Trophoblast cell (in vitro differentiated cells and primary cell): ENCODE measurements around the gene MESP1.

Source experiments
- DNase-seq, 2 donors: peaks; one replicate each; pipeline ENCODE4 v3.0.0-alpha.2; 2016
- H2AFZ ChIP-seq: 2 replicates; pipeline ENCODE4 v1.6.1; 2013; ENCODE audit warnings: low read length, moderate library complexity, mild to moderate bottlenecking; ENCODE audit not compliant: insufficient read depth, poor library complexity
- H2AK5ac ChIP-seq: 2 replicates; pipeline ENCODE4 v1.6.1; 2013; ENCODE audit warnings: mild to moderate bottlenecking, low read length
- H2BK120ac ChIP-seq: 2 replicates; pipeline ENCODE4 v1.6.1; 2013; ENCODE audit warnings: low read length, mild to moderate bottlenecking, moderate library complexity; ENCODE audit not compliant: insufficient read depth, poor library complexity
- H2BK12ac ChIP-seq: 2 replicates; pipeline ENCODE4 v1.6.1; 2013; ENCODE audit warnings: mild to moderate bottlenecking, low read length, moderate library complexity
- H2BK5ac ChIP-seq: 2 replicates; pipeline ENCODE4 v1.6.1; 2013; ENCODE audit warnings: low read length, low read depth, moderate library complexity, mild to moderate bottlenecking; ENCODE audit not compliant: poor library complexity
- H3K14ac ChIP-seq: 2 replicates; pipeline ENCODE4 v1.6.1; 2013; ENCODE audit warnings: mild to moderate bottlenecking, low read length
- H3K18ac ChIP-seq: 2 replicates; pipeline ENCODE4 v1.6.1; 2013; ENCODE audit warnings: mild to moderate bottlenecking, low read length
- H3K23ac ChIP-seq: 2 replicates; pipeline ENCODE4 v1.6.1; 2013; ENCODE audit warnings: low read length
- H3K27ac ChIP-seq: 2 replicates; pipeline ENCODE4 v1.5.1; 2013; ENCODE audit warnings: low read depth, mild to moderate bottlenecking, inconsistent platforms, low read length, moderate library complexity
- H3K27me3 ChIP-seq: 2 replicates; pipeline ENCODE4 v1.6.1; 2013; ENCODE audit warnings: inconsistent platforms, mild to moderate bottlenecking, low read length, moderate library complexity; ENCODE audit not compliant: insufficient read depth
- H3K36me3 ChIP-seq, 2 experiments: 1 replicate in 1 of 2; 2 replicates in 1 of 2; pipeline ENCODE4 v1.6.1; 2013; ENCODE audit warnings: low read length in 2 of 2, mild to moderate bottlenecking in 2 of 2, moderate library complexity in 1 of 2; ENCODE audit not compliant: insufficient read depth in 2 of 2, control insufficient read depth in 1 of 2
- H3K4ac ChIP-seq: 2 replicates; pipeline ENCODE4 v1.6.1; 2013; ENCODE audit warnings: low read depth, mild to moderate bottlenecking, low read length, moderate library complexity
- H3K4me1 ChIP-seq, 2 experiments: 1 replicate in 1 of 2; 2 replicates in 1 of 2; pipeline ENCODE4 v1.6.1; 2013; ENCODE audit warnings: low read length in 2 of 2, mild to moderate bottlenecking in 2 of 2, moderate library complexity in 1 of 2; ENCODE audit not compliant: insufficient read depth in 2 of 2, control insufficient read depth in 1 of 2
- H3K4me2 ChIP-seq: 2 replicates; pipeline ENCODE4 v1.6.1; 2013; ENCODE audit warnings: inconsistent platforms, mild to moderate bottlenecking, low read length, moderate library complexity
- H3K4me3 ChIP-seq: 2 replicates; pipeline ENCODE4 v1.5.1; 2013; ENCODE audit warnings: mild to moderate bottlenecking, low read depth, low read length, inconsistent platforms
- H3K79me1 ChIP-seq: one replicate; pipeline ENCODE4 v1.6.1; 2013; ENCODE audit warnings: low read length
- H3K79me2 ChIP-seq: 2 replicates; pipeline ENCODE4 v1.6.1; 2013; ENCODE audit warnings: low read length, mild to moderate bottlenecking; ENCODE audit not compliant: control insufficient read depth, insufficient read depth, poor library complexity
- H3K9ac ChIP-seq: 2 replicates; pipeline ENCODE4 v1.6.1; 2013; ENCODE audit warnings: mild to moderate bottlenecking, low read length
- H3K9me3 ChIP-seq: 2 replicates; pipeline ENCODE4 v1.6.1; 2013; ENCODE audit warnings: low read depth, mild to moderate bottlenecking, control low read depth, inconsistent platforms, low read length; ENCODE audit not compliant: insufficient read depth
- H4K12ac ChIP-seq: 2 replicates; pipeline ENCODE4 v1.6.1; 2013; ENCODE audit warnings: low read depth, mild to moderate bottlenecking, low read length, moderate library complexity
- H4K8ac ChIP-seq: 2 replicates; pipeline ENCODE4 v1.6.1; 2013; ENCODE audit warnings: low read depth, mild to moderate bottlenecking, low read length, moderate library complexity
- H4K91ac ChIP-seq: one replicate; pipeline ENCODE4 v1.6.1; 2013; ENCODE audit warnings: low read depth, mild to moderate bottlenecking, low read length, moderate library complexity
- WGBS: extraction: QIAGEN DNeasy Blood & Tissue Kit; methylation state at CpG from one replicate; pipeline ENCODE4 v1.1.7; 2013; ENCODE audit warnings: missing lambda C conversion rate; ENCODE audit not compliant: insufficient read length, insufficient coverage; ENCODE audit errors: extremely low coverage; 5-methylcytosine and 5-hydroxymethylcytosine counted together

Gene MESP1

DNA sequence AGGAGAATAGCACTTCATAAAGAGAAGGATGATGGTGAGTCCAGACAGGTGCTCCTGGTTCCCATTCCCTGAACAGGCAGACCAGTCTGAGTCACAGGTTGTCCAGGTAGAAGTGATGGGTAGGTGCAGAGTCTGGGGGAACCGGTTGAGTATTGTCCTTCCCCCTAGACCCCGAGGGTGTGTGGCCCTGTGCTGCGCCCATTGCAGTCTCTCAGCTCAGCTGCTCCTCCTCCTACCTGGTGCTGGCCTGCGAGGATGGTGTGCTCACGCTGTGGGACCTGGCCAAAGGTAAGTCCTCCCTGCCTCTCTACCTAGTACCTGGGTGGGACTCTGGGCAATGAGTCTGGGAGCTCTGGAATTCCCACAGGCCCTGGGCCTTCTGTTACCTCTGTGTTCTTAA lies 19.8 kb downstream of the MESP1 start:
- no peaks in the 10 kb centered on the region for H3K36me3 ChIP-seq

DNA sequence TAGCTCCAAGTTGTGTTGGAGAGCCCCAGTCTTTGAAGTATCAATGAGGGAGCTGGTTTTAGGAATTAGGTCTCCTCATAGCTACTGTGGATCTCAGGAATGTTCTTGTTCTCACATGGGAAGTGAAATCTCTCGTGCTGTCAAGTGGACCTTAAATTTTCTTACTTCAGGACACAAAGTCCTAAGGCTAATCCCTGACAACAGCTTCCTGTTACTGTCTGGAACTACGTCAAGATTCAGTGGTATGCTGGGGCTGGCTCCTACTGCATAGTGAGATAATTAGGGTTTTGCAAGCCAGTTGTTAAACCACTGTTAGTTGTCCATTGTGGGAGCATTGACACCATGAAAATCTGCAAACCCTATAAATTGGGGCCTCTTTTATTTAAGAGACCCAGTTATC lies 22.8 kb downstream of the MESP1 start:
- no peaks in the 10 kb centered on the region for H3K27me3 ChIP-seq
- H2BK120ac ChIP-seq = no peak overlapping the region
- H2AK5ac ChIP-seq = no peak overlapping the region
- no peak overlapping the region for H3K14ac ChIP-seq
- no peak overlapping the region for H2BK5ac ChIP-seq
- H3K27ac ChIP-seq = no peak overlapping the region
- H3K36me3 ChIP-seq = no peaks in the 10 kb centered on the region
- no peak overlapping the region for H3K9ac ChIP-seq
- no peak overlapping the region for H2BK12ac ChIP-seq
- no CpG with 5 or more reads among the region's 2 CpGs for WGBS
- H3K79me1 ChIP-seq = no peaks in the 10 kb centered on the region
- H3K18ac ChIP-seq = no peak overlapping the region
- H3K4me1 ChIP-seq = no peaks in the 10 kb centered on the region
- H4K12ac ChIP-seq = no peak overlapping the region
- DNase-seq = peak in 1 of 2 donors; percentile 10
- H3K4ac ChIP-seq = no peak overlapping the region
- H4K91ac ChIP-seq = no peak overlapping the region
- no peak overlapping the region for H3K23ac ChIP-seq
- no peak overlapping the region for H4K8ac ChIP-seq
- H3K4me3 ChIP-seq = no peak overlapping the region
- H3K79me2 ChIP-seq = no peaks in the 10 kb centered on the region
- H3K9me3 ChIP-seq = peaks cover 1% of the 10 kb centered on the region
- H2AFZ ChIP-seq = no peak overlapping the region
- H3K4me2 ChIP-seq = no peak overlapping the region

More for the DNA sequence above, 19.8 kb downstream of the MESP1 start:
- Histone ChIP-seq H3K9me3 (peaks cover 4% of the 10 kb centered on the region), H3K14ac (no peak overlapping the region), H4K91ac (no peak overlapping the region), H3K4me3 (no peak overlapping the region), H3K18ac (no peak overlapping the region), H3K79me1 (no peaks in the 10 kb centered on the region), H3K27me3 (no peaks in the 10 kb centered on the region), H4K12ac (no peak overlapping the region), H3K27ac (no peak overlapping the region), H3K23ac (no peak overlapping the region), H2AK5ac (no peak overlapping the region), H3K4me1 (no peaks in the 10 kb centered on the region), H2BK5ac (no peak overlapping the region), H3K4ac (no peak overlapping the region), H3K4me2 (no peak overlapping the region), H2BK12ac (no peak overlapping the region), H4K8ac (no peak overlapping the region), H3K79me2 (no peaks in the 10 kb centered on the region), H2AFZ (no peak overlapping the region), H3K9ac (no peak overlapping the region), H2BK120ac (no peak overlapping the region)
- no peak for DNase-seq
- WGBS = no CpG with 5 or more reads among the region's 5 CpGs

DNA sequence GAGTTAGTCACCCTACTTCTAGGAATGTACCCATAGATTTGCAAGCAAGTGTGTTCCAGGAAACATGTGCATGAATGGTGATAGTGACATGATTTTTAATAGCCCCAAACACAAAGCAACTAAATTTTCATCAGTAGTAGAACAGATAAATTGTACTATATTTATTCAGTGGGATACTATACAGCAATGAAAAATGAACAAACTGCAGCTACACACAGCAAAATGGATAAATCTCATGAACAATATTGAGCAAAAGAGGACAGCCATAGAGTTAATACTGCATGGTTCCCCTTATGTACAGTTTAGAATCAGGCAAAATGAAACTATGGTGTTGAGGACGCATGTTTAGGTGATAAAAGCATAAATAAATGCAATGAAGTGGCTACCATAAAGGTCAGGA lies 26.0 kb downstream of the MESP1 start:
- H2AK5ac ChIP-seq = no peak overlapping the region
- no peak overlapping the region for H3K4me2 ChIP-seq
- DNase-seq = no peak
- H3K14ac ChIP-seq = no peak overlapping the region
- no peaks in the 10 kb centered on the region for H3K79me2 ChIP-seq
- no peak overlapping the region for H3K9ac ChIP-seq
- no peaks in the 10 kb centered on the region for H3K4me1 ChIP-seq
- H4K91ac ChIP-seq = no peak overlapping the region
- H3K4me3 ChIP-seq = no peak overlapping the region
- H3K36me3 ChIP-seq = no peaks in the 10 kb centered on the region
- H4K8ac ChIP-seq = no peak overlapping the region
- H2BK120ac ChIP-seq = no peak overlapping the region
- H3K18ac ChIP-seq = no peak overlapping the region
- H3K23ac ChIP-seq = no peak overlapping the region
- H2AFZ ChIP-seq = no peak overlapping the region
- H4K12ac ChIP-seq = no peak overlapping the region
- no peaks in the 10 kb centered on the region for H3K79me1 ChIP-seq
- H3K4ac ChIP-seq = no peak overlapping the region
- H2BK12ac ChIP-seq = no peak overlapping the region
- H3K27ac ChIP-seq = no peak overlapping the region
- WGBS = no CpG with 5 or more reads among the region's 1 CpG
- H3K9me3 ChIP-seq = peaks cover 1% of the 10 kb centered on the region
- no peaks in the 10 kb centered on the region for H3K27me3 ChIP-seq
- no peak overlapping the region for H2BK5ac ChIP-seq

DNA sequence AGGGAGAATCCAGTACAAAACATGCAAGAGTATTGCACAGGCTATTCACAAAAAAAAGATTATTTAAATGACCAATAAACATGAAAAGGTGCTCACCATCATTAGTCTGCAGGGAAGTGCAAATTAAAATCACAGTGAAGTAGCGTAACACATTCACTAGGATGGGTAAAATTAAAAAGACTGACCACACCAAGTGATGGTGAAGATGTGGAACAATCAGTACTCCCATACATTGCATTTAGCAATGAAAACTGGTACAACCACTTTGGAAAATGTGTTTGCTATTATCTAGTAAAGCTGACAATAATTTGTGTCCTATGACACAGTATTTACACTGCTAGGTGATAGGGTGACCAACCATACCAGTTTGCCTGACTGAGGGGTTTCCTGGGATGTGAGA lies 26.4 kb downstream of the MESP1 start:
- Histone ChIP-seq H4K91ac (no peak overlapping the region), H3K27ac (no peak overlapping the region), H3K79me2 (no peaks in the 10 kb centered on the region), H4K12ac (no peak overlapping the region), H3K4ac (no peak overlapping the region), H2BK5ac (no peak overlapping the region), H3K4me3 (no peak overlapping the region), H3K9ac (no peak overlapping the region), H3K36me3 (no peaks in the 10 kb centered on the region), H3K14ac (no peak overlapping the region), H3K27me3 (no peaks in the 10 kb centered on the region), H2BK120ac (no peak overlapping the region), H3K18ac (no peak overlapping the region), H4K8ac (no peak overlapping the region), H3K4me1 (no peaks in the 10 kb centered on the region), H3K9me3 (peaks cover 1% of the 10 kb centered on the region), H2BK12ac (no peak overlapping the region), H3K79me1 (no peaks in the 10 kb centered on the region), H2AFZ (no peak overlapping the region), H3K23ac (no peak overlapping the region), H3K4me2 (no peak overlapping the region), H2AK5ac (no peak overlapping the region)
- no peak for DNase-seq
- WGBS = no CpG with 5 or more reads among the region's 1 CpG
